GM19463 (cell line): ENCODE data around the gene APPL2.
"Not testable (repeated sequence)": the region's sequence is repeated elsewhere in the genome, so short reads cannot be mapped to it uniquely, and the experiment has no call there.

ENCODE experiments used
- ATAC-seq: cut with Tn5 transposase; IDR thresholded peaks from one replicate; pipeline ENCODE4 v1.9.1; 2021; ENCODE audit warnings: mild to moderate bottlenecking, moderate library complexity; ENCODE audit not compliant: unreplicated experiment

Gene APPL2

GRCh38 chr12:105257321-105257728, 21.4 kb upstream of the APPL2 start:
- no peak for ATAC-seq

DNA sequence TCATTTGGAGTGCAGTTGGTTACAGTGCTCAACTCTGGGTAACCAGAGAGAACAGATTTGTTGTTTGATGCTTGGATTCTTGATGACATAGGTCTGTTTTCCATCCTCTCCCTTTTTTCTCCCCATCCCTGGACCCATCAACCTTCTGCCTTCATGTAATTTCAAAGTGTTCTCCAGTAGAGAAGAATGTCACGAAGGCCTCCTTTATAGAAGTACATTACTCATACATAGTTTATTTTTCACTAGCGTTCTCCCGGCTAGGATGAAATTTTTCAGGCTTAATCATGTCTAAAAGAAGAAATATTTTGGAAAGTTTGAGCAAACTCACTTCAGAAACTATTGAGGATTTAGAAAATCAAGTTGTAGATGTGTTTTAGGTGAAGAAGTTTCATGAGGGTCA, 20.9 kb upstream of the APPL2 start:
- no peak for ATAC-seq

- not testable (repeated sequence) for ATAC-seq
Measured at GRCh38 chr12:105256431-105256830, 20.5 kb upstream of the APPL2 start.

DNA sequence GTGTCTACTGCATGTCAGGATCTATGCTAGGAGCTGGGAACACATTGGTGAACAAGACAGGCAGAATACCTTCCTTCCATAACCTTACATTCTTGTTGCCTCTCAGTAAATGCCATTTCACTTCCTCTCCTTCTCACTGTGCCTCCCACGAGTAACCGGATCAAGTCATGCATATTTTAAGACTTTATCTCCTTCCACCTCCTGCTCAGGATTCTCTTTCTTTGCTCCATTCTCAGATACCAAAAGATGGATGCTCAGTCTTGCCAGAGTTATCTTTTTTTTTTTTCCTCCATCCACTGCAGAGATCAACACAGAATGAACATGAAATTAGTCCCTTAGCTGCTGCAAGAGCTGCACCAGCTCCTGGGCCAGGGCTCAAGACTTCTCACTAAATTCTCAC, 20.0 kb upstream of the APPL2 start:
- ATAC-seq: no peak

DNA sequence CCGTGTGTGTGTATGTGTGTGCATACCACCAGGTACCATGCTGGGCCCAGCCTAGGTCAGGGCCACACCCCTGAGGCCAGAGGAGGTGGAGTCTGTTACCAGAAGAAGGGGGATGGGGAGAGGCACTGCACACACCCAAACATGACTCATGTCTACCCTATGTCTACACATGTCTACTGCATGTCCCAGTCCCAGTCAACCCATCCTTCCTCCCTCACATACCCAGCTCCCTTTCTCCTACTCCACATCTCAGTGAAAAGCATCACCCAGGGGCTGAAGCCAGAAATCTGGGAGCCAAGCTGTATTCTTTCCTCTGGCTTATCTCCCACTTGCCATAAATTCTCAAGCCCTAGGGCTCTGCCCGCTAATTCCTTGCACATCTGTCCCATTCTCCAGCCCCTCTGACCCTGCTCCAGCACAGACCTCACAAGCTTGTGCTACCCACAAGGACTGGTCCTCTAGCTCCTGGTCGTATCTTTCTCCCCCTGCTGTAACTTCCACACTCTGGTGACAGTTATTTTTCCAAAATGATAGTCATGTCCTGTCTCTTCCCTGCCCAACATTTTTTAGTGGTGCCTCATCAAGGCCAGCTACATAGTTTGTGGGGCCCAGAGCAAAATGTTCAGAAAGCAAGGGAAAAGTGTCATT, 18.0 kb upstream of the APPL2 start:
- ATAC-seq: no peak

DNA sequence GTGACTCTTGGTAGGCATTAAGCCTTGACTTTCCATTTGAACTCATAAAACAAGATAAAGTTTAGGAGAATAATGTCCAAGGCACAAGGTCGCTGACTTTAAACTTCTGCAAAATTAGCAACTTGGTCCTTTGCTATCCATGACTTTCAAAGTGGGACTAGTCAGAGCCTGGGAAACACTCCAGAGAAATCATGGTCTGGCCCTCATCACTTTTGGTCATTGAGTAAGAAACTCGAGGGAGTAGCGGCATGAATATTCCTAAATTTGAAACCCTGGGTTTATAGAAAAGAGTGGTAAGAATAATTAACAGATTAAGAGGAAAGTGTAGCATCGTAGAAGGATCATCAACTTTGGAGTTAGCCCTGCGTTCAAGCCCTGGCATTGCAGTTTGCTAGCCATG, 16.9 kb upstream of the APPL2 start:
- ATAC-seq: no peak

GRCh38 chr12:105245776-105246427, 9.9 kb upstream of the APPL2 start:
- not testable (repeated sequence) for ATAC-seq

GRCh38 chr12:105245291-105245690, 9.3 kb upstream of the APPL2 start:
- ATAC-seq: no peak

GRCh38 chr12:105240228-105240627, 4.3 kb upstream of the APPL2 start:
- no peak for ATAC-seq

- ATAC-seq: no peak
Measured at GRCh38 chr12:105239304-105239703, 3.3 kb upstream of the APPL2 start.

GRCh38 chr12:105237666-105238065, 1.7 kb upstream of the APPL2 start:
- no peak for ATAC-seq

GRCh38 chr12:105235281-105235731, 668 bp downstream of the APPL2 start:
- no peak for ATAC-seq

GRCh38 chr12:105234197-105234596, 1.8 kb downstream of the APPL2 start:
- ATAC-seq: no peak

GRCh38 chr12:105233041-105233905, 2.7 kb downstream of the APPL2 start:
- no peak for ATAC-seq

- no peak for ATAC-seq
Measured at GRCh38 chr12:105231396-105231795, 4.6 kb downstream of the APPL2 start.

DNA sequence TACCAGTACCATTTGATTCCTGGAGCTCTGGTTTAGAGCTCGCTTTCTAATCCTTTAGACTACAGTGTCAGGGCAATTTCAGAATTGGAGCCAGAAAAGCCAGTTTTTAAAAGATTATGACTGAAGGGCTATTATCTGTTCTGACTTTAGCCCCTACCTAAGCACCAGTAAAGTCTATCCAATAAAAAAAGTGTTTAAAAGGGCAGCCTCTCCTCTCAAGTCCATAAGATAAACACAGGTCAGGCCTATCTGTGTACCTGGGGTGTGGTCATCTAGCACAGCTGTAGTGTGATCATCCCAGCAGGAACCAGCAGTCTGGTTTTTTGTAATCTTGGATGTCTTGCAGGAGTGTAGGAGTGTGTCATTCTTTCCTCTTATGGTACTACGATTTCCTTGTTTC, 6.6 kb downstream of the APPL2 start:
- ATAC-seq: no peak

- no peak for ATAC-seq
Measured at GRCh38 chr12:105228966-105229365, 7.0 kb downstream of the APPL2 start.

DNA sequence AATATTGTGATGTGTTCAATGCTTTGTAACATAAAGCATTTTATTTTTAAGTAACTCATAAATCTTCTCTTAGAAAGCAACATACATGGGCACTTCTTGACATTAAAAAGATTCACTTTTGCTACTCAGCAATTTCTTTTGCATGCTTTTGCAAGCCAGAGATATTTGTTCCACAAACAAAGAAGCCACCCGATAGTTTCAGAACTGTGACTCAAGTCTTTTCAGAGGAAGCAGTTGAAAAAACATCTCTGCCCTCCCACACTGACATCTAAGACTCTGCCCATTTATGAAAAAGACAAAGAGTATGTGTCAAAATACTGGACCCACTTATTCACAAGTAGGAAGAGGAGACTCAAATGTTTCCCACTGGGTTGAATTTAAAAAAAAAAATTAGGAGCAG, 7.5 kb downstream of the APPL2 start:
- ATAC-seq: no peak

GRCh38 chr12:105227879-105228278, 8.1 kb downstream of the APPL2 start:
- ATAC-seq: no peak

DNA sequence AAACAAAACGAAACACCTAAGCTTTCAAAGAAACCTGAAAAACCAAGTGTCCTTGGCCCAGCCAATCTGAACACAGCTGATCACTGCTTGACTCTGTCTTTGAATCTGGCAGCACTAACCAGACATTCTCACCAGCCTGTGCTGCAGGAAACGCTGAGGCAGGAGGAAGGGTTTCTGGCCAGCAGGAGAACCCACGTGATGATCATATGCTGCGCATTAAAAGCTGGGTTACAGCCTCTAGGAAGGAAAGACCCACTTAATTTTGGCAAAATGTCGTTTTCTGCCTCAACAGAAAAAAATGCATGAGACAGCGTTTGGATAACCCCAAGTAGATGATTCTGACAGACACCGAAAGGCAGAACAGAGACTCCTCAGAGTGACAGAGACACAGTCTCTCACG, 9.8 kb downstream of the APPL2 start:
- no peak for ATAC-seq

DNA sequence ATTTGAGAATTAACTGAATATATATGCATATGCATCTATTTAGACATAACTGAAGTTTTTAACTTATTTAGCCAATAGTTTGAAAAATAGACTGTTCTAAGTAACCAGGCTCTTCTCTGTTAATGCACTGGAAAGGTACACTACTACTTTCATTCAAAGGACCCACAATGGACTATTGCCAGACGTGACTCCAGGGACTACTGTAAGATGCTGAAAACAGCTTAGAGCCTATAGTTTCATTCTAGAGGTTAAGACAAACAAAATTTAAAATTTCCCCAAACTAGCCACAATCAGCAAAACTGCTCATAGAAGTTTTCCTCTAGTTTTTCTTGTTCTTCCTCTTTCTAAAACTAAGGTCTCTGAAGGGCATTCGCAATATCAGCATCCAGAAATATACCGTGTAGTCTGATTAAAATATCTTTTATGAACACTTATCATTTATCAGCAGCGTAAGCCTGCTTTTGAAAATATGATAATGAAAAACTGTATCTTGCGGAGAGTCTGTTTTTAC, 10.4 kb downstream of the APPL2 start:
- ATAC-seq: no peak

- no peak for ATAC-seq
Measured at GRCh38 chr12:105224399-105224798, 11.6 kb downstream of the APPL2 start.
